Neural cell (in vitro differentiated cells): ENCODE data around the gene ATP6V1B1.

Experiments used
- EP300 ChIP-seq: fragments of 450-650 bp; conservative IDR thresholded peaks from 2 replicates; pipeline ENCODE4 v1.6.1; 2014; ENCODE audit warnings: antibody characterized with exemption, mild to moderate bottlenecking, moderate library complexity; ENCODE audit not compliant: poor library complexity, severe bottlenecking
- EZH2 ChIP-seq: fragments of 200-600, 300-800 bp; shearing (Covaris generic), sonication (generic); IDR thresholded peaks from 2 replicates; pipeline ENCODE4 v1.6.1; 2014; ENCODE audit warnings: antibody characterized with exemption, low read length, borderline replicate concordance, mild to moderate bottlenecking; ENCODE audit not compliant: insufficient read depth, poor library complexity, severe bottlenecking
- MXI1 ChIP-seq: fragments of 450-650 bp; conservative IDR thresholded peaks from 2 replicates; pipeline ENCODE4 v1.6.1; 2014; ENCODE audit warnings: antibody characterized with exemption, mild to moderate bottlenecking; ENCODE audit not compliant: poor library complexity, severe bottlenecking
- POLR2AphosphoS5 ChIP-seq: IDR thresholded peaks from 2 replicates; pipeline ENCODE4 v1.6.1; 2012
- RAD21 ChIP-seq: fragments of 450-650 bp; conservative IDR thresholded peaks from 2 replicates; pipeline ENCODE4 v1.6.1; 2014; ENCODE audit warnings: antibody characterized with exemption, mild to moderate bottlenecking, moderate library complexity
- SMC3 ChIP-seq: fragments of 450-650 bp; conservative IDR thresholded peaks from 2 replicates; pipeline ENCODE4 v1.6.1; 2014; ENCODE audit warnings: antibody characterized with exemption, mild to moderate bottlenecking, moderate library complexity; ENCODE audit not compliant: poor library complexity
- TAF1 ChIP-seq: IDR thresholded peaks from 2 replicates; pipeline ENCODE4 v1.6.1; 2012; ENCODE audit warnings: low read depth
- TF ChIP-seq, protein P1 (sequence below): fragments of 450-650 bp; IDR thresholded peaks from 2 replicates; pipeline ENCODE4 v1.5.1; 2014; ENCODE audit warnings: antibody characterized with exemption, mild to moderate bottlenecking, moderate library complexity; ENCODE audit not compliant: poor library complexity, severe bottlenecking
- TF ChIP-seq, protein P2 (sequence below): IDR thresholded peaks from 2 replicates; pipeline ENCODE4 v1.6.1; 2012; ENCODE audit warnings: borderline replicate concordance

DNA sequence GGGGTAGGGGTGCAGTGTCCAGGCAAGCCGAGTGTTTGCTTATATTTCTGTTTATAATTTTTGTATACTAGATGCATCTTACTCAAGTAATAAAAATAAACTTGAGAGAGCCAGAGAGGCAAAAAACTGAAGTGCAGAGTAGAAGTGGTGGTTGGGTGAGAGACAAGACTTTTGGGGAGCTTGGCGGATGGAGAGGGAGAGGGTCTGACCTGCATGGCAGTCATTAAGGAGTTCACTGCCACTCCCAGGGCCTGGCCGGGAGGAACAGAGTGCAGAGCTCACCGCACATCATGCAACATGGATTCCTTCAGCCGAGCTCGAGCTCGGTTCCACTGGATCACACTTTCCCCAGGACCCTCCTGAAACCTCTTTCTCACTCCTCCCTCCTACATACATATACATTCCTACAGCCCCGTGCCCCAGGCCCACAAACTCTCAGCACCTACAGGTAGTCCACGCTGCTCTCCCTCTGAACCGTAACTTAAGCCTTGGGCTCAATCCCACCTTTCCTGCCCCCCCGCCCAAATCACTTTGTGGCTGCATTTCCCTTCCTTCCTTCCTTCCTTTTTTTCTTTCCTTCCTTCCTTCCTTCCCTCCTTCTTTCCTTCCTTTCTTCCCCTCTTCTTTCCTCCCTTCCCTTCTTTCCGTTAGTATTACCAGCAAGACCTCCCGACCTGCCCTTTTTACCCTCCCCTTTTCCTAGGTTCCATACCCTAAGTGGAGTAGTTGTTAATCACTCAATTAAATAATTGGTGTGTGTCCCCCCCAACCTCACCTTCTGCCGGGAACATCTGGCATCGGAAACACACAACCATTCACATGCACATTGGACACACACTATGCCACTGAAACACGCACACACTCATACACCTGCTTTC, 37.1 kb upstream of the ATP6V1B1 start:
- TF ChIP-seq, protein P1, sequence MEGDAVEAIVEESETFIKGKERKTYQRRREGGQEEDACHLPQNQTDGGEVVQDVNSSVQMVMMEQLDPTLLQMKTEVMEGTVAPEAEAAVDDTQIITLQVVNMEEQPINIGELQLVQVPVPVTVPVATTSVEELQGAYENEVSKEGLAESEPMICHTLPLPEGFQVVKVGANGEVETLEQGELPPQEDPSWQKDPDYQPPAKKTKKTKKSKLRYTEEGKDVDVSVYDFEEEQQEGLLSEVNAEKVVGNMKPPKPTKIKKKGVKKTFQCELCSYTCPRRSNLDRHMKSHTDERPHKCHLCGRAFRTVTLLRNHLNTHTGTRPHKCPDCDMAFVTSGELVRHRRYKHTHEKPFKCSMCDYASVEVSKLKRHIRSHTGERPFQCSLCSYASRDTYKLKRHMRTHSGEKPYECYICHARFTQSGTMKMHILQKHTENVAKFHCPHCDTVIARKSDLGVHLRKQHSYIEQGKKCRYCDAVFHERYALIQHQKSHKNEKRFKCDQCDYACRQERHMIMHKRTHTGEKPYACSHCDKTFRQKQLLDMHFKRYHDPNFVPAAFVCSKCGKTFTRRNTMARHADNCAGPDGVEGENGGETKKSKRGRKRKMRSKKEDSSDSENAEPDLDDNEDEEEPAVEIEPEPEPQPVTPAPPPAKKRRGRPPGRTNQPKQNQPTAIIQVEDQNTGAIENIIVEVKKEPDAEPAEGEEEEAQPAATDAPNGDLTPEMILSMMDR: no peak
- no peak for TF ChIP-seq EZH2
- no peak for TF ChIP-seq EP300
- no peak for TF ChIP-seq POLR2AphosphoS5
- TF ChIP-seq, protein P2, sequence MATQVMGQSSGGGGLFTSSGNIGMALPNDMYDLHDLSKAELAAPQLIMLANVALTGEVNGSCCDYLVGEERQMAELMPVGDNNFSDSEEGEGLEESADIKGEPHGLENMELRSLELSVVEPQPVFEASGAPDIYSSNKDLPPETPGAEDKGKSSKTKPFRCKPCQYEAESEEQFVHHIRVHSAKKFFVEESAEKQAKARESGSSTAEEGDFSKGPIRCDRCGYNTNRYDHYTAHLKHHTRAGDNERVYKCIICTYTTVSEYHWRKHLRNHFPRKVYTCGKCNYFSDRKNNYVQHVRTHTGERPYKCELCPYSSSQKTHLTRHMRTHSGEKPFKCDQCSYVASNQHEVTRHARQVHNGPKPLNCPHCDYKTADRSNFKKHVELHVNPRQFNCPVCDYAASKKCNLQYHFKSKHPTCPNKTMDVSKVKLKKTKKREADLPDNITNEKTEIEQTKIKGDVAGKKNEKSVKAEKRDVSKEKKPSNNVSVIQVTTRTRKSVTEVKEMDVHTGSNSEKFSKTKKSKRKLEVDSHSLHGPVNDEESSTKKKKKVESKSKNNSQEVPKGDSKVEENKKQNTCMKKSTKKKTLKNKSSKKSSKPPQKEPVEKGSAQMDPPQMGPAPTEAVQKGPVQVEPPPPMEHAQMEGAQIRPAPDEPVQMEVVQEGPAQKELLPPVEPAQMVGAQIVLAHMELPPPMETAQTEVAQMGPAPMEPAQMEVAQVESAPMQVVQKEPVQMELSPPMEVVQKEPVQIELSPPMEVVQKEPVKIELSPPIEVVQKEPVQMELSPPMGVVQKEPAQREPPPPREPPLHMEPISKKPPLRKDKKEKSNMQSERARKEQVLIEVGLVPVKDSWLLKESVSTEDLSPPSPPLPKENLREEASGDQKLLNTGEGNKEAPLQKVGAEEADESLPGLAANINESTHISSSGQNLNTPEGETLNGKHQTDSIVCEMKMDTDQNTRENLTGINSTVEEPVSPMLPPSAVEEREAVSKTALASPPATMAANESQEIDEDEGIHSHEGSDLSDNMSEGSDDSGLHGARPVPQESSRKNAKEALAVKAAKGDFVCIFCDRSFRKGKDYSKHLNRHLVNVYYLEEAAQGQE: no peak
- no peak for TF ChIP-seq RAD21
- no peak for TF ChIP-seq TAF1
- TF ChIP-seq MXI1: no peak
- TF ChIP-seq SMC3: no peak
